ENCODE measurements around the gene ASXL2.
A peak's percentile ranks its signal among the peaks of the same experiment; 100 is the strongest.

Gene ASXL2

DNA sequence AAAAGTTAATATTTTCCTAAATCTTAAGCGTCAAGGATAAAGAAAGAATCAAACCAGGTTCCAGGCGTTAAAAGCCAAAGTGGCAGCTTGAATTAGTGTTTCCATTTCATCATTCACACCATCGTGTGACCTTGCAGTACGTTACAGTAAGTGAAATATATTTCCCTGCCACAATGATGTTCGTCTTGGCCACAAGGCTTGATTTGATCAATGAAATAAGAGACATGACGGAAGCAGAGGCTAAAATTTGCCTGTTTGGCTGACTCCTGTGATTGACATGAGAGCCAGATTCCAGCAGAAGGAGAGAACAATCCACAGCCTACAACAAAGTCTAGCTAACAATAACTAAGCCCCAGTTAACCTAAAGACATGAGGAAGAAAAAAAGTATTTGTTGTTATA, 62.0 kb downstream of the ASXL2 start:
- Histone ChIP-seq H3K4me3 (IDR thresholded peaks at IDR 0.05; ENCODE audit: insufficient read depth, low read depth, low read length) (no peak overlapping the region), H3K9ac (no peak overlapping the region), H3K27me3 (ENCODE audit: insufficient read depth, low read depth) (no peaks in the 10 kb centered on the region), H4K20me1 (ENCODE audit: insufficient read depth) (no peaks in the 10 kb centered on the region), H3K4me1 (ENCODE audit: low read depth, poor library complexity, severe bottlenecking) (peaks cover 8% of the 10 kb centered on the region), H3K27ac (no peak overlapping the region), H2AFZ (ENCODE audit: low read depth) (no peak overlapping the region), H3K79me2 (ENCODE audit: insufficient read depth, low read depth) (no peaks in the 10 kb centered on the region), H3K4me2 (no peak overlapping the region), H3K36me3 (ENCODE audit: insufficient read depth) (no peaks in the 10 kb centered on the region)
- TF ChIP-seq, protein P1, sequence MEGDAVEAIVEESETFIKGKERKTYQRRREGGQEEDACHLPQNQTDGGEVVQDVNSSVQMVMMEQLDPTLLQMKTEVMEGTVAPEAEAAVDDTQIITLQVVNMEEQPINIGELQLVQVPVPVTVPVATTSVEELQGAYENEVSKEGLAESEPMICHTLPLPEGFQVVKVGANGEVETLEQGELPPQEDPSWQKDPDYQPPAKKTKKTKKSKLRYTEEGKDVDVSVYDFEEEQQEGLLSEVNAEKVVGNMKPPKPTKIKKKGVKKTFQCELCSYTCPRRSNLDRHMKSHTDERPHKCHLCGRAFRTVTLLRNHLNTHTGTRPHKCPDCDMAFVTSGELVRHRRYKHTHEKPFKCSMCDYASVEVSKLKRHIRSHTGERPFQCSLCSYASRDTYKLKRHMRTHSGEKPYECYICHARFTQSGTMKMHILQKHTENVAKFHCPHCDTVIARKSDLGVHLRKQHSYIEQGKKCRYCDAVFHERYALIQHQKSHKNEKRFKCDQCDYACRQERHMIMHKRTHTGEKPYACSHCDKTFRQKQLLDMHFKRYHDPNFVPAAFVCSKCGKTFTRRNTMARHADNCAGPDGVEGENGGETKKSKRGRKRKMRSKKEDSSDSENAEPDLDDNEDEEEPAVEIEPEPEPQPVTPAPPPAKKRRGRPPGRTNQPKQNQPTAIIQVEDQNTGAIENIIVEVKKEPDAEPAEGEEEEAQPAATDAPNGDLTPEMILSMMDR (conservative IDR thresholded peaks at IDR 0.05; ENCODE audit: low read depth, low read length), result no peak

DNA sequence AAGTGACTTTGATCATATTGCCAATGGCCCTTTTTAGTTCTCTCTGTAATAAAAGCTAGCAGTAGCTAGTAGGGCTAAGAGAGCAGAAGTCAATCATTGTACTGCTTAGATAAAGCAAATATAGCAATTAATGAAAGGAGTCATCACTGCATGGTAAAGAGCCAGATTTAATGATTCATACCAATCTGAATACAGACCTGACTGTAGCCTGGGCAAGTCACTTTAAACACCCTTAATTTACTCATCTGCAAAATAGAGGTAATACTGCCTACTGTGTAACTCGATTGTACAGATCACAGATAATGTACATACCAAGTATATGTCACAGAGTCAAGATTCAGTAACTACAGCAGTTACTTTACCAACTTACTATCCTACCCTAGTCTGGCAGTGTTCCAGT, 63.6 kb downstream of the ASXL2 start:
- Histone ChIP-seq H3K27me3 (ENCODE audit: insufficient read depth, low read depth) (no peaks in the 10 kb centered on the region), H3K4me3 (IDR thresholded peaks at IDR 0.05; ENCODE audit: insufficient read depth, low read depth, low read length) (no peak overlapping the region), H3K27ac (no peak overlapping the region), H2AFZ (ENCODE audit: low read depth) (no peak overlapping the region), H4K20me1 (ENCODE audit: insufficient read depth) (no peaks in the 10 kb centered on the region), H3K79me2 (ENCODE audit: insufficient read depth, low read depth) (no peaks in the 10 kb centered on the region), H3K4me1 (ENCODE audit: low read depth, poor library complexity, severe bottlenecking) (peaks cover 18% of the 10 kb centered on the region), H3K9ac (no peak overlapping the region), H3K4me2 (no peak overlapping the region), H3K36me3 (ENCODE audit: insufficient read depth) (no peaks in the 10 kb centered on the region)
- TF ChIP-seq, protein P1 (conservative IDR thresholded peaks at IDR 0.05; ENCODE audit: low read depth, low read length), result no peak

DNA sequence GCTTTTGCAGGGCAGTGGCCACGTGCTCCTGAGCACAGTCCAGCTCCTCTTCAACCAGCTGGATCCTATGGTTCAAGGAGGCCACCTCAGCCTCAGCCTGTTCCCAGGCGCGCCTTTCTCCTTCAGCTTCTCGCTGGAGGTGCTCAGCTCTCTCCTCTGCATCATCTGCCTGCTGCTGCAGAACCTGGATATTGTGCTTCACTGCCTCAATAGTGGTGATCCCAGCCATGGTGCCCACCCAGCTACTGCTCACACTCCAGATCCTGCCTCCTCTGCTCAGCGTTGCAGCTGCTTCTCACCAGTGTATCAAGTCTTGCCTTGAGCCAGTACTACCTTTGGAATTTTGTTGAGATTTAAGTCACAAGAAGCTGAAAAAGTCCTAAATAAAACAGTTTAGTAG, 67.9 kb downstream of the ASXL2 start:
- no peak overlapping the region for H3K4me3 ChIP-seq (IDR thresholded peaks at IDR 0.05; ENCODE audit: insufficient read depth, low read depth, low read length)
- H3K27ac ChIP-seq, result no peak overlapping the region
- peaks cover 38% of the 10 kb centered on the region for H3K4me1 ChIP-seq (ENCODE audit: low read depth, poor library complexity, severe bottlenecking)
- H2AFZ ChIP-seq (ENCODE audit: low read depth), result no peak overlapping the region
- no peaks in the 10 kb centered on the region for H4K20me1 ChIP-seq (ENCODE audit: insufficient read depth)
- no peaks in the 10 kb centered on the region for H3K79me2 ChIP-seq (ENCODE audit: insufficient read depth, low read depth)
- H3K36me3 ChIP-seq (ENCODE audit: insufficient read depth), result no peaks in the 10 kb centered on the region
- no peak overlapping the region for H3K4me2 ChIP-seq
- no peaks in the 10 kb centered on the region for H3K27me3 ChIP-seq (ENCODE audit: insufficient read depth, low read depth)
- TF ChIP-seq, protein P1 (conservative IDR thresholded peaks at IDR 0.05; ENCODE audit: low read depth, low read length), result no peak
- H3K9ac ChIP-seq, result no peak overlapping the region

DNA sequence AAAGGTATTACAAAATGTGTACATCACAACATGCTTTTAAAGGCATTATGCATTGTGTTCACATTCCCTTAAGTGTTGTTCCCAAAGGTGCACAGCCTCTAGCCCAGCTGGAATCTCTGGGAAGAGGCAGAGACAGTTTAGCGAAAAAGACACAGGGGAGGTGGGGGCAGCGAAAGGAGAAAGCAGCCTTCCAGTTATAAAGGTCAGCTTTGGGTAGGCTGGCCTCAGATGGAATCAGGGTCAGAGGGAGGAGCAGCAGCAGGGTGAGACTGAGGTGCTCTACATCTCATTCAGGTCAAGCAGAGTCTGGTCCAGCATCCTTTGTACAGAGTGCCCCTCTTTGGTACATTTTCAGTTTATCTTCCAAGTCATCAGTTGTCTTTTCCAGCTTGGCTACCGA, 68.6 kb downstream of the ASXL2 start:
- TF ChIP-seq, protein P1 (conservative IDR thresholded peaks at IDR 0.05; ENCODE audit: low read depth, low read length), result no peak
- Histone ChIP-seq H3K27ac (peak overlapping the region; percentile 49; the same call in 1 of the 2 replicates), H3K4me3 (IDR thresholded peaks at IDR 0.05; ENCODE audit: insufficient read depth, low read depth, low read length) (no peak overlapping the region), H3K9ac (no peak overlapping the region), H3K4me2 (peak overlapping the region; percentile 15; the same call in 1 of the 2 replicates), H4K20me1 (ENCODE audit: insufficient read depth) (no peaks in the 10 kb centered on the region), H3K4me1 (ENCODE audit: low read depth, poor library complexity, severe bottlenecking) (peaks cover 38% of the 10 kb centered on the region), H2AFZ (ENCODE audit: low read depth) (no peak overlapping the region), H3K79me2 (ENCODE audit: insufficient read depth, low read depth) (no peaks in the 10 kb centered on the region), H3K27me3 (ENCODE audit: insufficient read depth, low read depth) (no peaks in the 10 kb centered on the region), H3K36me3 (ENCODE audit: insufficient read depth) (no peaks in the 10 kb centered on the region)
